T-helper 1 cell treated with Interleukin-12 subunit alpha and Interleukin-12 subunit beta and Interleukin-4 antibody, amounts not matched to agents 30 ng/mL and 1 ng/mL, for 36 hours (primary cell): ENCODE measurements around the gene HACL1. TPM values are rescaled to one million over a fixed set of nuclear protein-coding genes. Genes with fewer than 3 reads are reported as not detected.
"Not testable (repeated sequence)": the region's sequence is repeated elsewhere in the genome, so short reads cannot be mapped to it uniquely, and the experiment has no call there.

ENCODE experiments used
- intact Hi-C: fragments of 100-400 bp; cut with micrococcal nuclease; formaldehyde crosslinking; loops from one replicate; pipeline ENCODE4 v1.15.1; 2024
- total RNA-seq: library from RNA; stranded (reverse); gene quantifications from 2 replicates; pipeline ENCODE4 v1.2.3, GENCODE V29; 2022

The HACL1 gene
- total RNA-seq, 1 donor from 2014 or later: 20.6 TPM

DNA sequence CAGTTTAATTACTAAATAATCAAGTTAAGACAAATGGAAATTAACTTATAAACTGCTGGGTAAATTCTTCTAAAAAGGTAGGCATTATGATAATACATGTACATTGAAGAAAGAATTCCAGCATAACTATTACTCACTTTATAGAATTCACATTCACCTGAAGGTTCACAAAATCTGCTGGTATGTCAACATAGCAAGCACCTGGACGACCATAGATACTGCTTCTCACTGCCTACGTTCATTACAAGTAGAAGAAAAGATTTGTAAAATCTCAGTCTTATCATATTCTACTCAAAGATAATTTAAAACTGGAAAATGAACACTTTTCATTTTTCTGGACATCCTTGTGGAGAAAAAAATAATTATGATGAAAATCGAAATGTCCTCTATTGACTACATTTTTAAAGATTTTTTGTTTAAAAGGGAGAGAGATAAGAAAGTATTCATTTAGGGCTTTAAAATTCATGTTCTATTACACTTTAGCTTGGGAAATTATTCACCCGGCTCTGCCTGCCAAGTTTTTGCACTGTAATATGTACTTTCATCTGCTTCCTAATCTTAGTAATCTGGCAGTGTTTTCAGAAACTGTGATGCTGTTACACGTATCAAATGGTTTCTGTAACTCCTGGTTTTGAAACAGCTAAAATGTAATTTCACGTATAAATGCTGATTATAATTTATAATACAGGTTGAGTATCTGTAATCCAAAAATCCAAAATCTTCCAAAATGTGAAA is 16.1 kb downstream of the HACL1 start:
- intact Hi-C loops: no loop called here

DNA sequence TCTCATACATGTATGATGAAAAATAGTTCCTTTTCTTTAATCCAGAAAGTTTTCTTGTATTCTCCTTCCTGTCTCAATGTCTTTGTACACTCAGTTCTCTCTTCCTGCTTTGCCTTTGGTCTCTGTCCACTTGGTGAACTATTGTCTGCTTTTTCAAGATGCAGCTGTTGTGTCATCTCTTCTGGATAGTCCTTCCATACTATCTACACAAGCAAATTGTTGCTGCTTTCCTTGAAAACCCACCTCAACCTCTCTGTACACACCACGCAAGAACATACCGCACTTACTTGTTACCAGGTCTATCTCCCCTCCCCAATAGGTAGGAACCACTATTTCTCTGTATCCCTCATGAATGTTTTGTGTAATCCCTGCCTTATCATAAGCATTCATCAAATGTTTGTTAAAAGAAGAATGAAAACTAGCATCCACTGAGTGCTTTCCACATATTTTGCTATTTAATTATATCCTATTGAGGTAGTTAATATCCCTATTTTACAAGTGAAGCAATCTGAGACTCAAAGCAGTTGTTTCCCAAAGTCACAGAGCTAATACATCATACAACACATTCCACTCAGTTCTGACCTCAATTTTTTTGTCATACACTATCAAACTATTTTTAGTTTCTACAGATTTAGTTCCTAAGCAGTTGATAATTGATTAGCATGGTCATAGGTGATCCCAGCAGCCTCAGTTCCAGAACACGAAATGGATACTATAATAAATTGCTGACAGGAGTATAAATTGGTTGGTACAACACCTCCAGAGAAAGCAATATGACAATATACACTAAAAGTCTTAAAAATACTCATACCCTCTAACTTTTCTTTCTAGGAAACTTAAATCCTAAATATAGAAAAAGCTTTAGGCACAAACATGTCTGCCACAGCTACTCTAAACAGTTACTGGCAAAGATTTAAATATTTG is 19.6 kb downstream of the HACL1 start:
- intact Hi-C loops: no loop called here

DNA sequence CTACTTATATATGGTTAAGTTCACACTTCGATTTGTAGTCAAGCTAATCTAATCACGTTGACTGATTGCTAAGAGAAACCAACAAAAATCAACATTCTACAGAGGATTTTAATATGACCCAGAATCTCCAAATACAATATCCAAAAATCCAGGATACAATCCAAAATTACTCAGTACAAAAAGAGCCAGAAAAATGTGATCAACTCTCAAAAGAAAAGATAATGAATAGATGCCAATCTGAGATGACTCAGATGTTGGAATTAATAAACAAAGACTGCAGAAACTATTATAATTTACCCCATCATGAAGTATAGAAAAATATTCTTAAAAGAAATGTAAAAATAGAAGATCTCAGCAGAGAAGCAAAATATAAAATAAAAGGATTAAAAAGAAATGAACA is 22.3 kb downstream of the HACL1 start:
- intact Hi-C loops: no loop called here

DNA sequence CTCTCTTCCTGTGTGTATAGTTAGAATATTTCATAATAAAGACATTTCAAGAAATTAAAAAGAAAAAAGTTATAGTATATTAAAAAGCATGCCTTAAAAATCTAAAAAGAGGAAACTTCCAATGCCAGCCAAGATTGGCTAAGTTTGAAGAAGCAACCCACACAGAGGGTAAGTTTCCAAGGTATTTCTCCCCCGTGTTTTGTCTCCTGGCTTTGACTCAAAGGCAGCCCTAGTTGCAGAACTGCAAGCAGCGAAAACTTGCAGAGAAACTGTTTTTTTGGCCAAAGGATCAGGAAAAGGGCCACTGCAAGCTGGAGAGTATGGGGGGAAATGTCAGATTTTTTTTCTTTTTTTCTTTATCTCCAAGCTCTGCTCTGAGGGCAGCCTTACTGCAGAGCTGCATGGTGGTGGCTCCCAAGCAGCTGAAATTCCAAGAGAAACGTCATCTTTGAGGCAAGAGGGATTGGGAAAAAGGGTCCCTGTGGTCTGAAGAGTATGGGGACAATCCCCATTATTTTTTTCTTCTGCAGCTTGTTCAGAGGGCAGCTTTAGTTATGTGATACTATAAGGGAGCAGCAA is 23.0 kb downstream of the HACL1 start:
- intact Hi-C loops: no loop called here

DNA sequence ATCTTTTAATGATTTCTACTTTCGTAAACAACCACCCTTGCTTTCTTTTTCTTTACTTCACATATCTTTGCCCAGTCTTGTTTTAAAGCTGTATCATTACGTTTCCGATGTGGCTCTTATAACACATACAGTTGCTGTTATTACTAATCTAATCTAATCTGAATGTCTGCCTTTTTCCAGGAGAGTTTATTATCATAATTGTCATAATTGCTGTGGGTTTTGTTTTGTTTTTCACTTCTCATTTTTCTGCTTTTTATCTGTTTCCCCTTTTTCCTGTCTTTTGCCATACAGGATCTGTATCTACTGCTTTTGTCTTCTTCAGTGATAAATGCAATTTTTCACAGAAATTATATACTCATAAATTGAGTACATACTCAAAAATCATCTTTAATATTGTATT is 24.9 kb downstream of the HACL1 start:
- intact Hi-C loops: no loop called here

DNA sequence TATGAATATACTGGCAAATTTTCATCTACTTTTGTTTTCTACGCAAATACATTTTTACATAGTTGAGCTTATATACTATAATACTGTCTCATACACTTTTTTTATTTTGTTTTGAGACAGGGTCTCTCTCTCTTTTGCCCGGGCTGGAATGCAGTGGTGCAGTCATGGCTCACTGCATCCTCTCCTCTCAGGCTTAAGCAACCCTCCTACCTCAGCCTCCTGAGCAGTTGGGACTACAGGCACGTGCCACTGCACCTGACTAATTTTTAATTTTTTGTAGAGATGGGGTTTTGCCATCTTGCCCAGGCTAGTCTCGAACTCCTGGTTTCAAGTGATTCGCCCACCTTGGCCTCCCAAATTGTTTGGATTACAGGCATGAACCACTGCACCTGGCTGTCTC is 25.9 kb downstream of the HACL1 start:
- intact Hi-C loops: no loop called here

DNA sequence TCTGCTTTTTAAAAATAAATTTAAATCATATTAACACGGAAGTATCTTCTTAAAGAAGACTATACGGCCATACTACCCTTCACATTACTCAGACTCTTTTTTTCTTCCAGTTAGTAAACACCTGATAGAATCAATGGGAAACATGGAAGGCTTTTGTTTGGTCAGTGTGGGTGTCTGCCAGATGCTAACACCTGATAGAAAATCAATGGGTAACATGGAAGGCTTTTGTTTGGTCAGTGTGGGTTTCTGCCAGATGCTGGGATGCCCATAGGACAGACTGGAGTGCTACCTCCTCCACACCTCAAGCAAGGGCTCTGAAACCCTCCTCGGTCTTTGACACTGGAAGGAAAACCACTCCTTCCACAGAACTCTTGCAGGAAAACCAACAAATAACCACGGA is 29.2 kb downstream of the HACL1 start:
- intact Hi-C loops: no loop called here

DNA sequence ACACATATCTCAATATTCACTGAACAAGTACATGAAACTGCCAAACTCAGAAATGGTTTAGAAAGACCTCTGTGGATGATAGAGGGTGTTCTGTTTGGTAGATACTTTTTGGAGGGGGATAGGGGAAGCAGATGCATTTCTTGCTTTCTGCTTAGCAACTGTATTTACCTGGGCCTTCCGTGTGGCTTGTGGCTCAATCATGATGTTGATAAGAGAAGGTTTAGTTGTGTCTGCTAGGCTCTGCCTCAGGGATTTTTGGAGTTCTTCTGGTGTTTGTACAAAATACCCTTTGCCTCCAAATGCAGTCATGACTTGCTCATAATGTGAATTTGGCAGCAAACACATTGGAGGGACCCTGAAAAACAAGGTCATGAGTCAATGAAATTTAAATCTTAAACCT is 38.2 kb downstream of the HACL1 start:
- intact Hi-C loops: no loop called here

DNA sequence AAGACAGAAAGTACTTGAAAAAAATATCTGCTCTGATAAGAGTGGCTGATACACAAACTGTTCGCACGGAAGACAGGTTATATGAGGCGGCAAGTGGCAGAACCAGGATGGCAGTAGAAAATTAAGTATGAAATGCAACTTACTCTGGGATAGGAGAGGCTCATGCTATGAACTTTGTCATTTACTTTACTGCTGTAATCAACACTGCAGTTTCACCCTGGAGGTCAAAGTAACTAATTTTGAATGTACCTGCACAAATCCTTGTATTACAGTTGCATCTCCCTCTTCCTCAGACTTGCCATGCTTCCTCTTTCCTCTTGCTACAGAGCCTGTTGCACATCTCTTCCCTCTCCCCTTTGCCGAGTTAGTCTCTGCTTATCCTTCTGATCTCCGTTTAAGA is 38.8 kb downstream of the HACL1 start:
- intact Hi-C loops: no loop called here

DNA sequence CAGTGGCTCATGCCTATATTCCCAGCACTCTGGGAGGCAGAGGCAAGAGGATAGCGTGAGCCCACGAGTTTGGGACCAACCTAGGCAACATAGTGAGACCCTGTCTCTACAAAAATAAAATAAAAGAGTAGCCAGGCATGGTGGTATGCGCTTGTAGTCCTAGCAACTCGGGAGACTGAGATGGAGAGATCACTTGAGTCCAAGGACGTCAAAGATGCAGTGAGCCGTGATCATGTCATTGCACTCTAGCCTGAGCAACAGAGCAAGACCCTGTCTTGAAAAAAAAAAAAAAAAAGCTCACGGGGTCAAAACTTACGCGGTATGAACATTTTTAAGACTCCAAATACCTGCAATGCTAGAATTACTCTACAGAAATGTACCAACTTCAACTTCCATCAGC is 42.8 kb downstream of the HACL1 start:
- intact Hi-C loops: no loop called here

DNA sequence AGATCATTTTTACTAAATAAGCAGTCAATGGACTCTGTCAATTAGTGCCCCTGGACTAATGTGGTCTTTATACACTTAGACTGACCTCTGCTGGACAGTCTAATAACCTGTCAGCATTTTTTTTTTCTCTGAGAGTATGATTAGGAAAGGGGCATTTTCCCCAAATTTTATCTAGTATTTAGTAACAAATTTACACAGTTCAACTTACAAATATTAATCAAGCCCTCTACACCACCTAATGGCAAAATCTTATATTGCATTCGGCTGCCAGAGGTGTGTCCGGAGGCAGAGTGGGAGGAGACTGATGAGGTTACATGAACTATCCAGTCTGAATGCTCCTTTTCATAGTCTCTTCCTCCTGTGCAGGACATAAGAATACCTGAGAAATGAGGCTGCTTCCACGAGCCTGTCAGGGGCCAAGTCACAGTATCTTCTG is 43.8 kb downstream of the HACL1 start:
- intact Hi-C loops: loop anchor here (1.0 to 2.0 kb wide), 11 partner anchors 44 to 459 kb away; partner anchors contain the start of genes BTD, EAF1, HACL1 and METTL6

DNA sequence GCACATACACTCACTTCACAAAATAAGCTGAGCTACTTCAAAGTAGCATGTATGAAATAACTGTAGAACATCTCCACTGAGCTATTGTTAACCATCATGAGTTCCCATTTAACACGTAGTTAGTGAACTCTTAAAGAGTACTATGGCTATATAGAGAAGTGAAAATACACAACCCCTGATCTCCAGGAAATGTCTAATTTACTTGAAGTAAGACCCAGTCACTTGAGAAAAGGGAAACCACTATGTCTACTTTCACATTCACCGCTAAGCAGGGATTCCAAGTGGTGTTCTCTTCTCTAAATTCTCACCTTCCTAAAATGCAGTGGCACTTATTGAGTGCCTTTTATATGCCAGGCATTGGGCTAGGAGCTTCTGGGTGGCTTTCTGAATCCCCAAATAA is 44.9 kb downstream of the HACL1 start:
- intact Hi-C loops: loop anchor here (1.0 to 2.0 kb wide), 6 partner anchors 8 to 458 kb away; partner anchors contain the start of genes CAPN7 and RBSN

DNA sequence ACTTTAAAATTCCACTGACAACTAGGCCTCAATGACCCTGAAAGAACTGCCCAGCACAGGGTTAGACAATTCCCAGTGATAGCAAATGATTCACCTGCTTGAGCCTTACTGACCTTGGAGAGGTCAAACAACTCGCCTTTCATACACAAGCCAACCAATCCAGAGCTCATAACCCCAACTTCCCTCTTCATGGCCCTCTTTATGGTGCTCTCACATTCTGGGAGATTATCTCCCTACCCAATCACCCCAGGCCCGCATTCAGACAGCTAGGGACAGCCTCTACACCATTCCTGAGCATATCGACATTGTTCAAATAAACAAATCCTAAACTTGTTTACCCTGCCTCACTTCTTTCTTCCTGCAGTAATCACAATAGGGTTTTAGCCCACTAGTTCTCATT is 47.6 kb downstream of the HACL1 start:
- intact Hi-C loops: no loop called here

DNA sequence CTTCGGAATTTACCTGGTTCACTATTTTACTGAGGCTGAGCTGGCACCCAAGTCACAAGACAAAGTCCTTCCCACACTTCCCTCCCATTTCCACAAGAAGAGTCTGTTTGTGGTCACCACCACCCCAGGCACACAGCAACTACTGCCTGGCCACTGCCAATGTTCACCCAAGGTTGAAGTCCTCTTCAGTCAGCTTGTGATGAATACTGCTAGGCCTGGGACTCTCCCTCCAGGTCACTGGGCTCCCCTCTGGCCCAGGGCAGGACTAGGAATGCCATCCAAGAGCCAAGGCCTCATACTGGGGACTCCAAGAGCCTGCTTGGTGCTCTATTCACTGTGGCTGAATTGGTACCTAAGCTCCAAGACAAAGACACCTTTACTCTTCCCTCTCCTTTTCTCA is 49.5 kb downstream of the HACL1 start:
- intact Hi-C loops: no loop called here

DNA sequence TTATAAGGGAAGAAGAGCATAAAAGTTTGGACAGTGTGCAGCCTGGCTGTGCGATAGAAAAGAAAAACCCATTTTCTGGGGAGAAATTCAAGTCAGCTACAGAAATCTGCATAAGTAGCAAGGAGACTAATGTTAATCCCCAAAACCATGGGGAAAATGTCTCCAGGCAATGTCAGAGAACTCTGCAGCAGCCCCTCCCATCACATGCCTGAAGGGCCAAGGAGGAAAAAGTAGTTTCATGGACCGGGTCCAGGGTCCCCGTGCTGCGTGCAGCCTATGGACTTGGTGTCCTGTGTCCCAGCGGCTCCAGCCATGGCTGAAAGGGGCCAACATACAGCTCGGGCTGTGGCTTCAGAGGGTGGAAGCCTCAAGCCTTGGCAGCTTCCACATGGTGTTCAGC is 51.5 kb downstream of the HACL1 start:
- intact Hi-C loops: no loop called here

DNA sequence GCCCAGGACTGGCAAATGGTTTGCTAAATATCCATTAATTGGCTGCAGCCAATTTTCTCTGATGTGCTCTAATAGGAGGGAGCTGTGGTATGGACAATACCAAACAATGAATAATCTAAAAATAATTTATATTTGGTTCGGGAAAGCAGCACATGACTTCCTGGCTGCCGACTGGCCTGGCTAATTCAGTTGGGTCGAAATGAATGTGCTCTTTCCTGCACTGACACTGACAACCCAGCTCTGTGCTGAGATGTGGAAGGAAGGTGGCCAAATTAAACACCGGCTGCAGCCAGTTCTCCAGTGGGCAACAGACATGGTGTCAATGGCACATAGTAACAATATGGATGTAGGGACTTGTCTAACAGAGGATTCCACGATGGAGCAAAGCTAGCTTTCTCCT is 58.8 kb downstream of the HACL1 start:
- intact Hi-C loops: no loop called here

DNA sequence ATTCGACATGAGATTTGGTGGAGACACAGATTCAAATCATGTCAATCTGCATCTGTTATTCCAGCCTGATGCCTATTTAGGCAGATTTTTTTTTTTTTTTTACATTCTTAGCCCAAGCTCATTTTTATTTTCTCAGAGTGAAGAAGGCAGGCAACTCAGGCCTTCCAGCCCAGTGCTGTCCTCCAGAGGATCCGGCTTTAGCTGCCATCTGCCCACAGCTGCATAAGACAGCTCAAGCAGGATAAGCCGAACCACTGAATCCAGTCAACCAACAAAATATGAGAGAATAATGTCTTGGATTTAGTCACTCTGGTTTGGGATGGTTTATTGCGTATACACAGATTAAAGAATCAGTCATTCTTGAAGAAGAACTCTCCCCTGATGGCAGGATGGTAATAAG is 60.0 kb downstream of the HACL1 start:
- intact Hi-C loops: no loop called here

DNA sequence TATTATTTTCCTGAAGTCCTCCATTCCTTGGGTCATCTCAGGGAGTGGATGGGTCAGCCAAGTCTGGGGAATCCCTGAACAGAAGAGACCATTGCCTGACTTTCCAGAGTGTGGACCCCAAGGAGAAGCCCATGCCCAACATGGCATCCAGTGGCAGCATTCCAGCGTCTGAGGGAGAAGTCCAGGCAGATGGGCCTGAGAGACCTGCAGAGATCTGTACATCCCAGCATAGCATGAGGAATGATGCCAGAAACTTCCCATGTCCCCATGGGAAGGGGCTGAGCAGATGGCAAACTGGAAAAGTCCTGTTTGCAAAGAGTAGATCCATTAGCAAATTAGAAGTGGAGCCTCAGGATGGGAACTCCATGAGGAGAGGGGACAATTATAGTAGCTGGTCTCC is 62.3 kb downstream of the HACL1 start:
- intact Hi-C loops: loop anchor here (5.0 kb wide), 3 partner anchors 37 to 332 kb away; partner anchors contain the start of gene CAPN7

DNA sequence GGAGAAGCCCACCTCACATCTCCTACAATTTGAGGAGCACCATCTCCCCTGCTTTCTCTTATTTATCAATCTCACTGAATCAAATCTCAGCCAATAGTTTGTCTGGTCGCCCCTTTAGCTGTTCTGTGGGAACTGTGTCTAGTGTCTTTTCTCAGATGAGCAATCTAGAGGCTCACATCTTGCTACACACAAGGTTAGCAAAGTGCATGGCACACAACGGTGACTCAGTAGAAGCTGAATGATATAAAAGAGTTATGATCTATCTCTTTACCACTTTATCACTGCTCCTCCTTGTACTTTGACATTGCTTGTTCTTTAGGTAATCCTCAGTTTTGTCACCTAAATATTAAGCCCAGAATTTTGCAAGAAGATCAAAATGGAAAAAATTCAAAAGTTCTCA is 63.0 kb downstream of the HACL1 start:
- intact Hi-C loops: loop anchor here (5.0 kb wide), 3 partner anchors 36 to 331 kb away; partner anchors contain the start of gene CAPN7

DNA sequence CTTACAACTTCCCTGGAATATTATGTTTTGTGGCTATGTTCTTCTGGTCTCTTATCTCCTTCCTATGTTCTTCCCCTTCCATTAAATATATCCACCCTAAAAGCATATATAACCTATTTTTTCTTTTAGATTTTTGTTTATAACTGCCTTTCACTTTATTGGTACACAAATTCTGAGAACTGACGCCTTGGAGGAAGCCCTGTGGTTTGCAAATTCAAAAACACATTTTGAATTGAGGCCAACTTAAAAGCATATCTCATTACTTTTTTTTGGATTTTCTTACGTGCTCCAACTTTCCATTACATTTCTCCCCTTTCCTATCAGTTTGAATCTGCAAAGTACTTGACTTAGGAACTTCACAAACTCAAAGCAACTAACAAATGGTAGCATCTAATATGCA is 64.5 kb downstream of the HACL1 start:
- intact Hi-C loops: loop anchor here (1.0 to 5.0 kb wide), 5 partner anchors 35 to 330 kb away; partner anchors contain the start of genes BTD, CAPN7, EAF1 and HACL1

DNA sequence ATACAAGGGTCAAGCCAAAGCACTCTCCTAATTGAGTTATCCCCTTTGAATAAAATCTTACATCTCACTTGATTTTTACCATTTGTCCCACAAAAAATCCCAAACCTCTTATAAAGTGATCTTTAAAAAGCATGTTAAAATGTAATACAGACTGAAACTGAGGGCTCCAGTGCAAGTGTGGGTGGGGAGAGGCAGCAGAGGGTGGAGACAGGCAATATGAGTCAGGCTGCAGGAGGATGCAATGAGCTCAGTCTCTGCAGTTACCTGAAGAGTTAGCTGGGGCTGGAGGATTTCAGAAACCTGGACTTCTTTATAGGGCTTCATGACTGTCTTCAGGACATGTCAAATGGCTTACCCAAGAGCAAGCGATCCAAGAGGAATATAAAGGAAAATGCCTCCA is 65.6 kb downstream of the HACL1 start:
- intact Hi-C loops: loop anchor here (1.0 to 5.0 kb wide), 6 partner anchors 8 to 328 kb away; partner anchors contain the start of genes BTD, CAPN7 and HACL1

DNA sequence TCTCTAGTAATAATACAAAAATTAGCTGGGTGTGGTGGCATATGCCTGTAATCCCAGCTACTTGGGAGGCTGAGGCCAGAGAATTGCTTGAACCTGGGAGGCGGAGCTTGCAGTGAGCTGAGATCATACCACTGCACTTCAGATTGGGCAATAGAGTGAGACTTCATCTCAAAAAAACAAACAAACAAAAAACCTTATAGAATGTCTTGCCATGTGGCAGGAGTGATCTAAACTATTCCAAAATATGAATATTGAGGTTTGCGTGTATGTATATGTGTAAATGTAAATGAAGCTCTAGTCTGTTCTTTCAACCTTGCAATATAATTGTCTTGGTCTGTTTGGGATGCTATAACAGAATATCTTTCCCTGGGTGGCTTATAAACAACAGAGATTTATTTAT is 68.8 kb downstream of the HACL1 start:
- intact Hi-C loops: not testable (repeated sequence)
